HepG2 (cell line): ENCODE results near the gene ICAM3. TPM values are rescaled to one million over a fixed set of nuclear protein-coding genes. Genes with fewer than 3 reads are reported as not detected.

Experiments
- ARNT2 ChIP-seq: sonication (generic); formaldehyde crosslinking; IDR thresholded peaks from 2 replicates; pipeline ENCODE4 v1.8.0; 2022; ENCODE audit warnings: mild to moderate bottlenecking, low read depth, missing genetic modification reagents, moderate library complexity
- ELF4 ChIP-seq: sonication (generic); formaldehyde crosslinking; IDR thresholded peaks from 2 replicates; pipeline ENCODE4 v1.5.0; 2020; ENCODE audit warnings: missing genetic modification reagents, mild to moderate bottlenecking, moderate library complexity, borderline replicate concordance
- ETV6 ChIP-seq: sonication (generic); formaldehyde crosslinking; conservative IDR thresholded peaks from 2 replicates; pipeline ENCODE4 v1.4.0; 2020; ENCODE audit warnings: missing genetic modification reagents
- GATA4 ChIP-seq: sonication (generic); IDR thresholded peaks from 2 replicates; pipeline ENCODE4 v1.6.1; 2016; ENCODE audit warnings: antibody characterized with exemption, low read depth, borderline replicate concordance
- HOMEZ ChIP-seq: IDR thresholded peaks from 2 replicates; pipeline ENCODE4 v1.6.1; 2016; ENCODE audit warnings: low read depth
- KLF16 ChIP-seq, 2 experiments: sonication (generic) in 1 of 2; formaldehyde crosslinking in 1 of 2; IDR thresholded peaks; 2 replicates each; pipeline versions ENCODE4 v1.6.1 to v1.8.0; 2016 to 2023; ENCODE audit warnings: missing genetic modification reagents in 2 of 2, missing compliant biosample characterization in 1 of 2
- KLF9 ChIP-seq: IDR thresholded peaks from 2 replicates; pipeline ENCODE4 v1.6.1; 2016; ENCODE audit warnings: low read depth
- NCOA2 ChIP-seq: sonication (generic); formaldehyde crosslinking; IDR thresholded peaks from 2 replicates; pipeline ENCODE4 v1.8.0; 2022; ENCODE audit warnings: inconsistent platforms
- PHF21A ChIP-seq: sonication (generic); formaldehyde crosslinking; IDR thresholded peaks from 2 replicates; pipeline ENCODE4 v1.5.0; 2020; ENCODE audit warnings: mild to moderate bottlenecking, missing genetic modification reagents
- PTBP1 ChIP-seq: fragments of 200-400 bp; formaldehyde crosslinking; IDR thresholded peaks from 2 replicates; pipeline ENCODE4 v1.6.1; 2018; ENCODE audit warnings: low read length, low read depth; ENCODE audit not compliant: poor library complexity, severe bottlenecking
- RARG ChIP-seq: sonication (generic); formaldehyde crosslinking; IDR thresholded peaks from 2 replicates; pipeline ENCODE4 v1.4.0; 2020; ENCODE audit warnings: low read depth, mild to moderate bottlenecking, missing genetic modification reagents
- RBM39 ChIP-seq: fragments of 200-400 bp; formaldehyde crosslinking; IDR thresholded peaks from one replicate; pipeline ENCODE4 v1.6.1; 2018; ENCODE audit warnings: antibody characterized with exemption, mild to moderate bottlenecking, low read depth, low read length; ENCODE audit not compliant: poor library complexity, severe bottlenecking
- SMARCE1 ChIP-seq: fragments of 450-650 bp; IDR thresholded peaks from 2 replicates; pipeline ENCODE4 v1.6.1; 2017; ENCODE audit warnings: borderline replicate concordance
- SNAI1 ChIP-seq: sonication (generic); formaldehyde crosslinking; IDR thresholded peaks from 2 replicates; pipeline ENCODE4 v1.5.0; 2020; ENCODE audit warnings: mild to moderate bottlenecking, missing genetic modification reagents, borderline replicate concordance
- SRSF9 ChIP-seq: fragments of 200-400 bp; formaldehyde crosslinking; IDR thresholded peaks from 2 replicates; pipeline ENCODE4 v1.6.1; 2018; ENCODE audit warnings: borderline replicate concordance, mild to moderate bottlenecking, low read depth, low read length; ENCODE audit not compliant: insufficient read depth, poor library complexity, severe bottlenecking
- TBP ChIP-seq: sonication (generic); formaldehyde crosslinking; IDR thresholded peaks from 2 replicates; pipeline ENCODE4 v1.5.0; 2020; ENCODE audit warnings: missing genetic modification reagents
- TP53 ChIP-seq: sonication (generic); formaldehyde crosslinking; conservative IDR thresholded peaks from 2 replicates; pipeline ENCODE4 v1.4.0; 2020; ENCODE audit warnings: missing genetic modification reagents
- ZBTB20 ChIP-seq: sonication (generic); formaldehyde crosslinking; IDR thresholded peaks from 2 replicates; pipeline ENCODE4 v1.8.1; 2023; ENCODE audit warnings: missing genetic modification reagents, low read depth, mild to moderate bottlenecking, borderline replicate concordance
- ZNF260 ChIP-seq: sonication (generic); formaldehyde crosslinking; IDR thresholded peaks from 2 replicates; pipeline ENCODE4 v1.4.0; 2020; ENCODE audit warnings: missing genetic modification reagents, low read depth, mild to moderate bottlenecking, borderline replicate concordance
- ZNF367 ChIP-seq: sonication (generic); formaldehyde crosslinking; IDR thresholded peaks from 2 replicates; pipeline ENCODE4 v1.4.0; 2020; ENCODE audit warnings: missing genetic modification reagents, borderline replicate concordance
- polyA plus RNA-seq, 8 experiments: library from polyadenylated mRNA; depleted of rRNA in 3 of 8; stranded (reverse) in 7 of 8; unstranded in 1 of 8; fragments of >200 nt; fragmentation: Illumina TruSeq in 4 of 8; extraction: Trizol in 4 of 8; gene quantifications; 2 replicates each; pipeline versions ENCODE4 v1.2.1 to v1.2.3, GENCODE V29; 2011 to 2016; ENCODE audit warnings: low read depth in 4 of 8, missing spikeins in 1 of 8, mixed read lengths in 1 of 8; ENCODE audit not compliant: insufficient read depth in 1 of 8
- total RNA-seq, 5 experiments: library from RNA; depleted of rRNA; stranded (reverse); fragments of >200 nt; fragmentation: Illumina TruSeq; extraction: Trizol; gene quantifications; 2 replicates each; pipeline ENCODE4 v1.2.3, GENCODE V29; 2016; ENCODE audit warnings: low read depth in 1 of 5
- TF ChIP-seq, protein P1 (sequence below): sonication (generic); formaldehyde crosslinking; IDR thresholded peaks from 2 replicates; pipeline ENCODE4 v1.4.0; 2020; ENCODE audit warnings: missing genetic modification reagents
- TF ChIP-seq, protein P2 (sequence below): sonication (generic); formaldehyde crosslinking; IDR thresholded peaks from 2 replicates; pipeline ENCODE4 v1.4.0; 2020; ENCODE audit warnings: missing genetic modification reagents, mild to moderate bottlenecking, borderline replicate concordance
- TF ChIP-seq, protein P3 (sequence below): IDR thresholded peaks from 2 replicates; pipeline ENCODE4 v1.6.1; 2016; ENCODE audit warnings: control low read depth

The ICAM3 gene
- total and polyA plus RNA-seq, 2 of the 13 experiments (the other 11 are each of a cell fraction or from before 2014, with no cell fraction given): 14.1 to 21.0 TPM

- TF ChIP-seq, protein P1, sequence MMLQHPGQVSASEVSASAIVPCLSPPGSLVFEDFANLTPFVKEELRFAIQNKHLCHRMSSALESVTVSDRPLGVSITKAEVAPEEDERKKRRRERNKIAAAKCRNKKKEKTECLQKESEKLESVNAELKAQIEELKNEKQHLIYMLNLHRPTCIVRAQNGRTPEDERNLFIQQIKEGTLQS (CRISPR knock-in tag): no peak
- TF ChIP-seq ARNT2 (CRISPR knock-in tag) (peak; percentile 81), ELF4 (CRISPR knock-in tag) (no peak), RARG (CRISPR knock-in tag) (no peak), ZNF367 (CRISPR knock-in tag) (no peak), KLF16 (CRISPR knock-in tag; IDR thresholded peaks at IDR 0.05) (peak in 1 of 2 experiments; percentile 48; a peak in 1 of 4 replicates), PTBP1 (no peak), SNAI1 (CRISPR knock-in tag) (no peak), RBM39 (peak; percentile 90), NCOA2 (peak; percentile 52), ZNF260 (CRISPR knock-in tag) (no peak), ZBTB20 (CRISPR knock-in tag) (no peak), HOMEZ (peak; percentile 36), GATA4 (no peak), SMARCE1 (no peak), ETV6 (CRISPR knock-in tag) (no peak), KLF9 (CRISPR knock-in tag) (0 out of 2 replicates have a peak, but pooled peaks have one; percentile 27), TP53 (no peak), TBP (CRISPR knock-in tag) (no peak), PHF21A (CRISPR knock-in tag) (peak; percentile 80), SRSF9 (no peak)
- TF ChIP-seq, protein P2, sequence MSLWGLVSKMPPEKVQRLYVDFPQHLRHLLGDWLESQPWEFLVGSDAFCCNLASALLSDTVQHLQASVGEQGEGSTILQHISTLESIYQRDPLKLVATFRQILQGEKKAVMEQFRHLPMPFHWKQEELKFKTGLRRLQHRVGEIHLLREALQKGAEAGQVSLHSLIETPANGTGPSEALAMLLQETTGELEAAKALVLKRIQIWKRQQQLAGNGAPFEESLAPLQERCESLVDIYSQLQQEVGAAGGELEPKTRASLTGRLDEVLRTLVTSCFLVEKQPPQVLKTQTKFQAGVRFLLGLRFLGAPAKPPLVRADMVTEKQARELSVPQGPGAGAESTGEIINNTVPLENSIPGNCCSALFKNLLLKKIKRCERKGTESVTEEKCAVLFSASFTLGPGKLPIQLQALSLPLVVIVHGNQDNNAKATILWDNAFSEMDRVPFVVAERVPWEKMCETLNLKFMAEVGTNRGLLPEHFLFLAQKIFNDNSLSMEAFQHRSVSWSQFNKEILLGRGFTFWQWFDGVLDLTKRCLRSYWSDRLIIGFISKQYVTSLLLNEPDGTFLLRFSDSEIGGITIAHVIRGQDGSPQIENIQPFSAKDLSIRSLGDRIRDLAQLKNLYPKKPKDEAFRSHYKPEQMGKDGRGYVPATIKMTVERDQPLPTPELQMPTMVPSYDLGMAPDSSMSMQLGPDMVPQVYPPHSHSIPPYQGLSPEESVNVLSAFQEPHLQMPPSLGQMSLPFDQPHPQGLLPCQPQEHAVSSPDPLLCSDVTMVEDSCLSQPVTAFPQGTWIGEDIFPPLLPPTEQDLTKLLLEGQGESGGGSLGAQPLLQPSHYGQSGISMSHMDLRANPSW (CRISPR knock-in tag): no peak
- TF ChIP-seq, protein P3, sequence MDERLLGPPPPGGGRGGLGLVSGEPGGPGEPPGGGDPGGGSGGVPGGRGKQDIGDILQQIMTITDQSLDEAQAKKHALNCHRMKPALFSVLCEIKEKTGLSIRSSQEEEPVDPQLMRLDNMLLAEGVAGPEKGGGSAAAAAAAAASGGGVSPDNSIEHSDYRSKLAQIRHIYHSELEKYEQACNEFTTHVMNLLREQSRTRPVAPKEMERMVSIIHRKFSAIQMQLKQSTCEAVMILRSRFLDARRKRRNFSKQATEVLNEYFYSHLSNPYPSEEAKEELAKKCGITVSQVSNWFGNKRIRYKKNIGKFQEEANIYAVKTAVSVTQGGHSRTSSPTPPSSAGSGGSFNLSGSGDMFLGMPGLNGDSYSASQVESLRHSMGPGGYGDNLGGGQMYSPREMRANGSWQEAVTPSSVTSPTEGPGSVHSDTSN (CRISPR knock-in tag): no peak
Observed at GRCh38 chr19:10380313-10381102, 41.1 kb upstream of the ICAM3 start, which contains the start of gene TYK2 (continued).
